Neural crest cell (in vitro differentiated cells): Measurements from ENCODE around the gene C6orf120. TPM values are rescaled to one million over a fixed set of nuclear protein-coding genes. Genes with fewer than 3 reads are reported as not detected.

ENCODE experiments used
- DNase-seq: peaks from one replicate; pipeline ENCODE4 v3.0.0; 2021; ENCODE audit warnings: low read depth, mixed read lengths, low spot score
- H3K27ac Mint-ChIP-seq: one replicate; pipeline ENCODE4 v1.8.0; 2021; ENCODE audit warnings: mild to moderate bottlenecking, mixed read lengths; ENCODE audit not compliant: unreplicated experiment
- H3K27me3 Mint-ChIP-seq: 2 replicates; pipeline ENCODE4 v1.8.0; 2021; ENCODE audit warnings: low read depth, mild to moderate bottlenecking, mixed read lengths
- H3K36me3 Mint-ChIP-seq: 2 replicates; pipeline ENCODE4 v1.8.0; 2021; ENCODE audit warnings: low read depth, mild to moderate bottlenecking, mixed read lengths
- H3K4me1 Mint-ChIP-seq: 2 replicates; pipeline ENCODE4 v1.8.0; 2021; ENCODE audit warnings: mixed read lengths
- H3K4me3 Mint-ChIP-seq: one replicate; pipeline ENCODE4 v1.8.0; 2021; ENCODE audit warnings: mild to moderate bottlenecking, mixed read lengths
- H3K9me3 Mint-ChIP-seq: 2 replicates; pipeline ENCODE4 v1.8.0; 2021; ENCODE audit warnings: mixed read lengths
- CTCF ChIP-seq: fragments of 200-600 bp; sonication (generic); conservative IDR thresholded peaks from 2 replicates; pipeline ENCODE4 v1.5.0; 2021; ENCODE audit warnings: antibody characterized with exemption, mild to moderate bottlenecking
- total RNA-seq: library from RNA; stranded (reverse); gene quantifications from 2 replicates; pipeline ENCODE4 v1.2.1, GENCODE V29; 2021

C6orf120 gene
- total RNA-seq, 1 donor from 2014 or later, result 28.7 TPM

DNA sequence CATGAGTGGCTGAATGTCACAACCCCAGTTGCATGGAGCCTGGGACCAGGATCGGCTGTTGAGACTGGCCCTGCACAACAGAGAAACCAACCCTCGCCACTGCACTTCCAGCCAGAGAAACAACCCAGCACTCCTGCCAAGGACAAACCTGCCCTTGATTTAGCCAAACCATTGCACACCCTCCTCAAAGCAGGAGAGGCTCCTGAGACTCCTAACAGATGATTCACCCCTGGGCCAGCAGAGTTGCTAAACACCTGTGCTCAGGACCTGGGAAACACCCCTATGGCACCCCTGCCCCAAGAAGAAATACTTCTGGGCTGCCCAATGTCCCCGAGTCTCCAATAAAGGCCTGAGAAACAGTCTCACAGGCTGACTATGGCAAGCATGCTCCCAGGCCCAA lies 17.9 kb upstream of the C6orf120 start:
- H3K4me3 Mint-ChIP-seq, result no peak overlapping the region
- peaks cover 76% of the 10 kb centered on the region for H3K36me3 Mint-ChIP-seq
- H3K27ac Mint-ChIP-seq, result no peak overlapping the region
- no peaks in the 10 kb centered on the region for H3K4me1 Mint-ChIP-seq
- DNase-seq, result no peak
- H3K27me3 Mint-ChIP-seq, result no peaks in the 10 kb centered on the region
- H3K9me3 Mint-ChIP-seq, result peaks cover 30% of the 10 kb centered on the region
- TF ChIP-seq CTCF, result no peak

DNA sequence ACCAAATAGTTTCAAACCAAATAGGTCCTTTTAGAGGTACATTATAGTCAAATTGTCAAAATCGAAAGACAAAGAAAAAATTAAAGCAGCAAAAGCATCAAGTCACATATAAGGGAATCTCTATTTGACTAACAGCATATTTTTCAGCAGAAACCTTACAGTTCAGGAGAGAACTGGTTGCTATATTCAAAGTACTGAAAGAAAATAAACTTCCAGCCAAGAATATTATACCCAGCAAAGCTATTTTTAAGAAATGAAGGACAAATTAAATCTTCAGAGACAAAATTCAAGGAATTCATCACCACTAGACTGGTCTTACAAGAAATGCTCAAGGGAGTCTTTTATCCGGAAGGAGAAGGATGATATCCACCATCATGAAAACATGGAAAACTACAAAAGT lies 16.1 kb upstream of the C6orf120 start:
- no peak overlapping the region for H3K27ac Mint-ChIP-seq
- no peak overlapping the region for H3K4me3 Mint-ChIP-seq
- H3K4me1 Mint-ChIP-seq, result no peaks in the 10 kb centered on the region
- peaks cover 76% of the 10 kb centered on the region for H3K36me3 Mint-ChIP-seq
- no peak for DNase-seq
- TF ChIP-seq CTCF, result no peak
- H3K9me3 Mint-ChIP-seq, result peaks cover 33% of the 10 kb centered on the region
- no peaks in the 10 kb centered on the region for H3K27me3 Mint-ChIP-seq

GRCh38 chr6:169689287-169689686 lies 12.6 kb upstream of the C6orf120 start:
- Mint-ChIP-seq H3K4me1 (peaks cover 5% of the 10 kb centered on the region), H3K4me3 (no peak overlapping the region), H3K27ac (no peak overlapping the region), H3K27me3 (no peaks in the 10 kb centered on the region), H3K36me3 (peaks cover 65% of the 10 kb centered on the region), H3K9me3 (peaks cover 33% of the 10 kb centered on the region)
- TF ChIP-seq CTCF, result no peak
- DNase-seq, result no peak

- no peak overlapping the region for H3K27ac Mint-ChIP-seq
Observed at GRCh38 chr6:169691260-169691659, 10.7 kb upstream of the C6orf120 start.

DNA sequence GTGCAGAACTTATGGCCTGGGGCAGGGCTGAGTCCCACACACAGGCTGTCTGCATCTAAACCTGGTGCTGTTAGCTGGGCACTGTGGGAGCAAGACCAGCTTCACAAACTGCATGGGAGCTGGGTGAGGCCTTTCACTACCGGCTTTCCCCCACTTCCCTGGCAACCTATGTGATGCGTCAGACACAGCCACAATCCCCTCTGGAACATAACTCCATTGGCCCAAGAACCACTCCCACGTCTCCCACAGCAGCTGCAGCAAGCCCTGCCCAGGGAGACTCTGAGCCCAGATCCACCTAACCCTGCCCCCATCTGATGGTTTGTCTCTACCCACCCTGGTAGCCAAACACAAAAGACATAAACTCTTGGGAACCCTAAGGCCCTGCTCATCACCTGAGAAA lies 9.4 kb upstream of the C6orf120 start:
- Mint-ChIP-seq H3K4me3 (no peak overlapping the region), H3K4me1 (peaks cover 5% of the 10 kb centered on the region), H3K9me3 (peaks cover 16% of the 10 kb centered on the region), H3K27me3 (no peaks in the 10 kb centered on the region), H3K27ac (no peak overlapping the region), H3K36me3 (peaks cover 50% of the 10 kb centered on the region)
- TF ChIP-seq CTCF, result no peak
- DNase-seq, result no peak

More at GRCh38 chr6:169691260-169691659, 10.7 kb upstream of the C6orf120 start:
- no peak for DNase-seq
- peaks cover 5% of the 10 kb centered on the region for H3K4me1 Mint-ChIP-seq
- no peaks in the 10 kb centered on the region for H3K27me3 Mint-ChIP-seq
- H3K36me3 Mint-ChIP-seq, result peaks cover 58% of the 10 kb centered on the region
- peaks cover 22% of the 10 kb centered on the region for H3K9me3 Mint-ChIP-seq
- TF ChIP-seq CTCF, result no peak
- H3K4me3 Mint-ChIP-seq, result no peak overlapping the region

DNA sequence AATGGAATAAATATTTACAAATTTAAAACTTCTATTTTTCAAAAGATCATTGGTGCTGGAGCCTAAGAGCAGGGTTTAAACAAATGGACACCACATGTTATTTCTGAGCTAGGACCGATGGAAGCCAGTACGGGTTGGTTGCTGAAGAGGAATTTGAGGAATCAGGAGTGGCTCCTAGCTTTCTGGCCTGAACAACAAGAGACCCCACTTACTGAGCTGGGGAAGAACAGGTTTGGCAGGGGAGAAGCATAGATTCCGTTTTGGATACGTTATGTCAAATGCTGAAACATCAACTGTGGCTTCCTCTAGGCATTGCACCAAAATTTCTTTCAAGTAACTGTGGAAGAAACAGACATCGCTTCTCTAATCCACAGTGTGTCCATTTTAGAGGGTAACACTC lies 6.8 kb upstream of the C6orf120 start:
- Mint-ChIP-seq H3K9me3 (peaks cover 5% of the 10 kb centered on the region), H3K27me3 (no peaks in the 10 kb centered on the region), H3K4me1 (peaks cover 14% of the 10 kb centered on the region), H3K27ac (no peak overlapping the region), H3K36me3 (peaks cover 35% of the 10 kb centered on the region), H3K4me3 (no peak overlapping the region)
- no peak for DNase-seq
- no peak for TF ChIP-seq CTCF
